ENCODE data around the gene MMP2. TPM values are rescaled to one million over a fixed set of nuclear protein-coding genes. Genes with fewer than 3 reads are reported as not detected.

MMP2 gene
- total and polyA plus RNA-seq, 2 of the 8 experiments (the other 6 are each of a cell fraction or from before 2014, with no cell fraction given): 33.6 to 58.2 TPM

DNA sequence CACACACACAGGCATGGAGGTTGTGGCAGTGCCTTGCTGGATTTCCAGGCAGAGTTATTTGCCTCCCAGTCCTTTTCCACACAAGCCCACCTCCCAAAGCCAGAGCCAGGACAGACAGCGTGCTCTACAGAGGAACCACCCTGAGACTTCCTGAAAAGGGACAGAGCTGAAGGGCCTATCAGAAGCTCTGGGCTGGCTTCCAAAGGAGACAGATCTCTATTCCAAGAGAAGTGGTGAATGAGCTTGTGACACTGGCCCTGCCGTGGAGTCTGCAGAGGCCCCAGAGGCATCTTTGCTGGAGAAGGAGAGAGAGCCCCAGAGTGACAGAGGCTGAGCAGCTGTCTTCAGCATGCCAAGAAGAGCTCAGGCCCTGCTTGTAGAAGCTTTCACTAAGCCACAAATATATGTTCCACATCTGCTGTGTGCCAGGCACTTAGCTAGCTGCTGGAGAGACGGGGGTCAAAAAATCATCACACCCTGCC is 21.6 kb downstream of the MMP2 start (continued):
- TF ChIP-seq, protein P1, sequence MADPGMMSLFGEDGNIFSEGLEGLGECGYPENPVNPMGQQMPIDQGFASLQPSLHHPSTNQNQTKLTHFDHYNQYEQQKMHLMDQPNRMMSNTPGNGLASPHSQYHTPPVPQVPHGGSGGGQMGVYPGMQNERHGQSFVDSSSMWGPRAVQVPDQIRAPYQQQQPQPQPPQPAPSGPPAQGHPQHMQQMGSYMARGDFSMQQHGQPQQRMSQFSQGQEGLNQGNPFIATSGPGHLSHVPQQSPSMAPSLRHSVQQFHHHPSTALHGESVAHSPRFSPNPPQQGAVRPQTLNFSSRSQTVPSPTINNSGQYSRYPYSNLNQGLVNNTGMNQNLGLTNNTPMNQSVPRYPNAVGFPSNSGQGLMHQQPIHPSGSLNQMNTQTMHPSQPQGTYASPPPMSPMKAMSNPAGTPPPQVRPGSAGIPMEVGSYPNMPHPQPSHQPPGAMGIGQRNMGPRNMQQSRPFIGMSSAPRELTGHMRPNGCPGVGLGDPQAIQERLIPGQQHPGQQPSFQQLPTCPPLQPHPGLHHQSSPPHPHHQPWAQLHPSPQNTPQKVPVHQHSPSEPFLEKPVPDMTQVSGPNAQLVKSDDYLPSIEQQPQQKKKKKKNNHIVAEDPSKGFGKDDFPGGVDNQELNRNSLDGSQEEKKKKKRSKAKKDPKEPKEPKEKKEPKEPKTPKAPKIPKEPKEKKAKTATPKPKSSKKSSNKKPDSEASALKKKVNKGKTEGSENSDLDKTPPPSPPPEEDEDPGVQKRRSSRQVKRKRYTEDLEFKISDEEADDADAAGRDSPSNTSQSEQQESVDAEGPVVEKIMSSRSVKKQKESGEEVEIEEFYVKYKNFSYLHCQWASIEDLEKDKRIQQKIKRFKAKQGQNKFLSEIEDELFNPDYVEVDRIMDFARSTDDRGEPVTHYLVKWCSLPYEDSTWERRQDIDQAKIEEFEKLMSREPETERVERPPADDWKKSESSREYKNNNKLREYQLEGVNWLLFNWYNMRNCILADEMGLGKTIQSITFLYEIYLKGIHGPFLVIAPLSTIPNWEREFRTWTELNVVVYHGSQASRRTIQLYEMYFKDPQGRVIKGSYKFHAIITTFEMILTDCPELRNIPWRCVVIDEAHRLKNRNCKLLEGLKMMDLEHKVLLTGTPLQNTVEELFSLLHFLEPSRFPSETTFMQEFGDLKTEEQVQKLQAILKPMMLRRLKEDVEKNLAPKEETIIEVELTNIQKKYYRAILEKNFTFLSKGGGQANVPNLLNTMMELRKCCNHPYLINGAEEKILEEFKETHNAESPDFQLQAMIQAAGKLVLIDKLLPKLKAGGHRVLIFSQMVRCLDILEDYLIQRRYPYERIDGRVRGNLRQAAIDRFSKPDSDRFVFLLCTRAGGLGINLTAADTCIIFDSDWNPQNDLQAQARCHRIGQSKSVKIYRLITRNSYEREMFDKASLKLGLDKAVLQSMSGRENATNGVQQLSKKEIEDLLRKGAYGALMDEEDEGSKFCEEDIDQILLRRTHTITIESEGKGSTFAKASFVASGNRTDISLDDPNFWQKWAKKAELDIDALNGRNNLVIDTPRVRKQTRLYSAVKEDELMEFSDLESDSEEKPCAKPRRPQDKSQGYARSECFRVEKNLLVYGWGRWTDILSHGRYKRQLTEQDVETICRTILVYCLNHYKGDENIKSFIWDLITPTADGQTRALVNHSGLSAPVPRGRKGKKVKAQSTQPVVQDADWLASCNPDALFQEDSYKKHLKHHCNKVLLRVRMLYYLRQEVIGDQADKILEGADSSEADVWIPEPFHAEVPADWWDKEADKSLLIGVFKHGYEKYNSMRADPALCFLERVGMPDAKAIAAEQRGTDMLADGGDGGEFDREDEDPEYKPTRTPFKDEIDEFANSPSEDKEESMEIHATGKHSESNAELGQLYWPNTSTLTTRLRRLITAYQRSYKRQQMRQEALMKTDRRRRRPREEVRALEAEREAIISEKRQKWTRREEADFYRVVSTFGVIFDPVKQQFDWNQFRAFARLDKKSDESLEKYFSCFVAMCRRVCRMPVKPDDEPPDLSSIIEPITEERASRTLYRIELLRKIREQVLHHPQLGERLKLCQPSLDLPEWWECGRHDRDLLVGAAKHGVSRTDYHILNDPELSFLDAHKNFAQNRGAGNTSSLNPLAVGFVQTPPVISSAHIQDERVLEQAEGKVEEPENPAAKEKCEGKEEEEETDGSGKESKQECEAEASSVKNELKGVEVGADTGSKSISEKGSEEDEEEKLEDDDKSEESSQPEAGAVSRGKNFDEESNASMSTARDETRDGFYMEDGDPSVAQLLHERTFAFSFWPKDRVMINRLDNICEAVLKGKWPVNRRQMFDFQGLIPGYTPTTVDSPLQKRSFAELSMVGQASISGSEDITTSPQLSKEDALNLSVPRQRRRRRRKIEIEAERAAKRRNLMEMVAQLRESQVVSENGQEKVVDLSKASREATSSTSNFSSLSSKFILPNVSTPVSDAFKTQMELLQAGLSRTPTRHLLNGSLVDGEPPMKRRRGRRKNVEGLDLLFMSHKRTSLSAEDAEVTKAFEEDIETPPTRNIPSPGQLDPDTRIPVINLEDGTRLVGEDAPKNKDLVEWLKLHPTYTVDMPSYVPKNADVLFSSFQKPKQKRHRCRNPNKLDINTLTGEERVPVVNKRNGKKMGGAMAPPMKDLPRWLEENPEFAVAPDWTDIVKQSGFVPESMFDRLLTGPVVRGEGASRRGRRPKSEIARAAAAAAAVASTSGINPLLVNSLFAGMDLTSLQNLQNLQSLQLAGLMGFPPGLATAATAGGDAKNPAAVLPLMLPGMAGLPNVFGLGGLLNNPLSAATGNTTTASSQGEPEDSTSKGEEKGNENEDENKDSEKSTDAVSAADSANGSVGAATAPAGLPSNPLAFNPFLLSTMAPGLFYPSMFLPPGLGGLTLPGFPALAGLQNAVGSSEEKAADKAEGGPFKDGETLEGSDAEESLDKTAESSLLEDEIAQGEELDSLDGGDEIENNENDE (IDR thresholded peaks at IDR 0.05; ENCODE audit: insufficient replicate concordance, low read length): no peak
